HG03432 (cell line): ENCODE data around the gene MEF2A.
A peak's percentile ranks its signal among the peaks of the same experiment; 100 is the strongest.

Experiments used
- ATAC-seq: cut with Tn5 transposase; IDR thresholded peaks from one replicate; pipeline ENCODE4 v1.9.1; 2021; ENCODE audit warnings: mild to moderate bottlenecking, moderate library complexity; ENCODE audit not compliant: unreplicated experiment

The MEF2A gene

DNA sequence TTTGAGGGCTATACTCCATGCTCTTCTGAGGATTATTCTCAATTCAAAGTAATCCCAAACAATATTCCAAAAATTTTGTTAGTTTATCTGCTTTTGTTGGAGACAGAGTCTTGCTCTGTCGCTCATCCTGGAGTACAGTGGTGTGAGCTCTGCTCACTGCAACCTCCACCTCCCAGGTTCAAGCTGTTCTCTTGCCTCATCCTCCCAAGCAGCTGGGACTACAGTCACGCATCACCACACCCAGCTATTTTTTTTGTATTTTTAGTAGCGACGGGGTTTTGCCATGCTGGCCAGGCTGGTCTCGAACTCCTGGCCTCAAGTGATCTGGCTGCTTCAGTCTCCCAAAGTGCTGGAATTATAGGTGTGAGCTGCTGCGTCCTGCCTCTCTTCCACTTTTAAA lies 39.1 kb downstream of the MEF2A start:
- no peak for ATAC-seq

DNA sequence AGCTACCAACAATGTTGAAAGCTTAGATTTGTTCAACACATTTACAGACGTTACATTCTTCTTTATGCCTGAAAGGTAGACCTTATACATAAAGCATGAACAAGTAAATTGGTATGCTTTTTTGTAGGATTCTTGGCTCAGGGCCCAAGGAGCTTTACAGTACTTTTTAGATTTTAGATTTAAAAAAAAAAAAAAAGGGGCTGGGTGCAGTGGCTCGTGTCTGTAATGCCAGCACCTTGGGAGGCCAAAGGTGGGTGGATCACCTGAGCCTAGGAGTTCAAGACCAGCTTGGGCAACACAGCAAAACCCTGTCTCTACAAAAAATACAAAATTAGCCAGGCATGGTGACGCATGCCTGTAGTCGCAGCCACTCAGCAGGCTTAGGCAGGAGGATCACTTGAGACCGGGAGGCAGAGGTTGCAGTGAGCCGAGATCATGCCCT lies 39.7 kb downstream of the MEF2A start:
- ATAC-seq: no peak

- no peak for ATAC-seq
These were observed 40.2 kb downstream of the MEF2A start for GRCh38 chr15:99605990-99606389.

- no peak for ATAC-seq
These were observed 40.9 kb downstream of the MEF2A start for GRCh38 chr15:99606646-99607045.

DNA sequence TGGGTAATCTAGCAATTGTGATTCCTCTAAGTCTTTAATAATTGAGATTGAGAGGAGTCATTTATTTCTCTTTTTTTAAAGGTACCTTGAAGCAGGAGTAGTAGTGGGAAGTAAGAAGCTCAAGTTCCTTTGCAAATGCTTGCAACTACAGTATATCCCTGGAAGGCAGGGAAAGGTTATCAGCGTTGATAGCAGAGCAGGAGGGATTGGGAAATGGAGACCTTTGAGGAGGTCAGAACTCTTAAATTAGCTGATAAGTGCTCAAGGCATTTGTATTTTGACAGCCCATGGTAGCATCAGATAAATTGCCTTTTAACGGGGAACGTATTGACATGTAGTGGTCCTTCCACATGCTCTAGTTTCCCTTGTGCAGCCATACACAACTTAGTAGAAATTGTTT lies 47.7 kb downstream of the MEF2A start:
- no peak for ATAC-seq

GRCh38 chr15:99613887-99614647 lies 48.3 kb downstream of the MEF2A start:
- ATAC-seq: no peak

GRCh38 chr15:99614749-99615288 lies 49.0 kb downstream of the MEF2A start:
- peak; percentile 47 for ATAC-seq

- no peak for ATAC-seq
These were observed 49.7 kb downstream of the MEF2A start for GRCh38 chr15:99615460-99615859.

- ATAC-seq: no peak
These were observed 50.3 kb downstream of the MEF2A start for GRCh38 chr15:99616129-99616528.

- no peak for ATAC-seq
These were observed 51.1 kb downstream of the MEF2A start for GRCh38 chr15:99616773-99617342.

- ATAC-seq: no peak
These were observed 53.2 kb downstream of the MEF2A start for GRCh38 chr15:99618941-99619411.

DNA sequence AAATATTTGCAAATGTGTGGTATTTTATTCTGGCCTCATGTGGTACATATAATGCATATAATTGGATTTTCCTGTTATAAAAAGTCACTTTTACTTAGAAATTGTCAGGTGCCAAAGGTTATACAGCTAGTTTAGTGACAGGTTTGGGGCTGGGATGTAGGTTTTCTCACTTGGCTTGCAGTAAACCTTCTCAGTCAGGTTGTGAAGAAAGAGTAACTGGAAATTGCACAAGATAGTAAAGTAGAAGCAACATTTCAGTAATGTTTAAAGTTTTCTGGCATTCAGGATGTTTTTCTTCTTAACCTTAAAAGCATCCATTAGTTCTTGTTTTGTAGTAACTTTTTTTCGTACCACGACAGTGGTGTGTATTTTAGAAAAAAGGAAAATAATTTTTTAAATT lies 53.9 kb downstream of the MEF2A start:
- ATAC-seq: no peak

DNA sequence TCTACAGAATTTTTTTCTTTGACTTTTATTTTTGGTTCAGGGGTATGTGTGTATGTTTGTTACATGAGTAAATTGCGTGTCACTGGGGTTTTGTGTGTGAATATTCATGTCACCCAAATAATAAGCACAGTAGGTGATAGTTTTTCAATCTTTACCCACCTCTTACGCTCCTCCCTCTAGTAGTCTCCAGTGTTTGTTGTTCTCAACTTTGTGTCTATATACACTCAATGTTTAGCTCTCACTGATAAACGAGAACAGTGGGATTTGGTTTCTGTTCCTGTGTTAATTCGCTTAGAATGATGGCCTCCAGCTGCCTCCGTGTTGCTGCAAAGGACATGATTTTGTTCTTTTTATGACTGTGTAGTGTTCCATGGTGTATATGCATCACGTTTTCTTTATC lies 54.4 kb downstream of the MEF2A start:
- no peak for ATAC-seq

DNA sequence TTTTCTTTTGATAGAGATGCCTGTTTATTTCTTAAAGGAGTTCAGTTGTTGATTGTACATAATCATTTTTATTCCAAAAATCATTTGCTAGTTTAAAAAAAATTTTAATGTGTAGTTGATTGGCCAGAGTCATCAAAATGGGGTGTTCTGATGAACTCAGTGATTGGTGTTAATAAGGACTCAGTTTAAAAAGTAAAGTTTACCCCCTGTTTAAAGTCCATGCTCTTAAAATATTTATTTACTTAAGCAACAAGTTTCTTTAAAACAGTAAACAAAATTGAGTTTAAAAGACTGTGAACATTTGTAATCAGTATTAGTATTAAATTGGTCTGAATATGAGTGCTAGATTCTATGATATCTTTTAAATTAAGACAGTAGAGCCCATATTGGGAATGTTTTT lies 56.0 kb downstream of the MEF2A start:
- ATAC-seq: no peak

DNA sequence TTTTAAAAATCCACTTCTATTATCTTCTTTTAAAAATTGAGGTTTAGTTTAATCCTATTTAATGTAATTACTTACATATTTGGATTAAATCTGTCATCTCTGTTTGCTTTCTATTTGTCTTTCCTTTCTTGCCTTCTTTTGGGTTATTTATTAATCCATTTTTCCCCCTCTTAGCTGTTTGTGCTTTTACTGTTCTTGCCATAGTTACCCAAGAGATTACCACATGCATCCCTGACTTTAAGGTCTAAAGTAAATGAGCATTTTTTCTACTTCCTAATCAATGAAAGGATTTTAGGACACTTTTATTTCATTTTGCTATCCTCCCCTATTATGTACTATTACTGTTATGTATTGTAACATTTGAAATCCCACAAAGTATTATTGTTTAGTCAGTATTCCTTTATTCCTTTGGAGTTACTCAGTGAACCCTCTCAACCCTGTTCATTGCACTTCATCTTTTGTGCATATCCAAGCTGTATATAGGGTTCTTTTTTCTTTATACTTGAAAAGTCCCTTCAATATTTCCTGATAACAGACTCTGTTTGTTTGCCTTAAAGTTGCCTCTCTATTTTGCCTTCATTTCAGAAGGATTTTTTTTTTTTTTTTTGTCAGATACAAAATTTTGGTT lies 62.7 kb downstream of the MEF2A start:
- no peak for ATAC-seq

DNA sequence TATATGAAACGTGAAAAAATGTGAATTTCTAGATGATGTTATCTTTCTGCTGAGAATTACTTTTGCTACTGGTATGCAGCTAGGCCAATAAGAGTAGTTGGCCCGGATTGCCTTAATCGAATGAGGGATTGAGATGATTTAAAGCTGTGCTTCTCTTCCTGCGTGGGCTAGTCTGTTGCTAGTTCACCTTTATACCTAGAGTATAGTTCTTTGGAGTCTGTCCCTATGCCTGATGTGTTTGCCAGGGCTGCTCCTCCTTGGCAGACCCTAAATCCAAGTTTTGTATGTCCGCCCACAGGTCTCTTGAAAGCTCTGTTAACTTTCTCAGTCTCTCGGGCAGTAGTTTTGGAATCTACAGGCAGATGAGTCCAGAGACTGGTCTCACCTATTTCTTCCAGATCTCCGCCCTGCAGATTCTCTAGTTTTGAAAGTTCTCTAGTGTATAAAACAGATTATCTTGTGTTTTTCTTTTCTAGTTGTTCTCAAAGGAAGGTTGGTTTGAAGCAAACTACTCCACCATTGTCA lies 64.9 kb downstream of the MEF2A start:
- peak; percentile 21 for ATAC-seq

- peak; percentile 95 for ATAC-seq
These were observed 65.5 kb downstream of the MEF2A start for GRCh38 chr15:99631255-99631654.

DNA sequence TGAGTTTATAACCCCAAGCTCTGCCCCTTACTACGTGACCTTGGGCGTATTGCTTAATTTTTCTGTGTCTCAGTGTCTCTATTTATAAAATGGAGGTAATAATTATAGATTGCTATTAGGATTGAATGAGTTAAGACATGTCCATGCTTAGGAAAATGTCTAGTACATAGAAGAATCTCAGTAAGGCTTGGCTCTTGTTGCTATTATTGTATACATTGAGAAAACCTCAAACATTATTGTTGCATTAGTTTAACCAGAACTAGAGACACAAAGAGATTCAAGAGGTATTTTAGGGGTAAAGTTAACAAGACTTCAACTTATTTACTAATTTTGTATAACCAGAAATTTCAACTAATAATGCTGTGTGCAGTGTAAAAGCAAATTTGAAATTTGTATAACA lies 66.7 kb downstream of the MEF2A start:
- ATAC-seq: no peak

DNA sequence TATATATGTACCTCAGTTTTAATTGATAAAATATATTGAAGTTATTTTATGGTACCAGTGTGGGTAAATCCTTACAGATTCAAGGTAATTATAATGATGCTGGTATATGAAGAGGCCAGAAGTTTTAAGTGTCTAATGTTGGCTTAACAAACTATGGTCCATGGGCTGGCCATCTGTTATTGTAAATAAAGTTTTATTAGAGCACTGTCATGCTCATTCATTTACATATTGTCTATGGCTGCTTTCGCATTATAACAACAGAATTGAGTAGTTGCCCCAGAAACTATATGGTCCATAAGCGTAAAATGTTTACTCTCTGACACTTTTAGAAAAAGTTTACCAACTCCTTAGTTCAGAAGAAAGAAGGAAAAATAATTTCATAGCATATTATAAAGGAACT lies 67.9 kb downstream of the MEF2A start:
- no peak for ATAC-seq

- no peak for ATAC-seq
These were observed 68.8 kb downstream of the MEF2A start for GRCh38 chr15:99634576-99634975.

DNA sequence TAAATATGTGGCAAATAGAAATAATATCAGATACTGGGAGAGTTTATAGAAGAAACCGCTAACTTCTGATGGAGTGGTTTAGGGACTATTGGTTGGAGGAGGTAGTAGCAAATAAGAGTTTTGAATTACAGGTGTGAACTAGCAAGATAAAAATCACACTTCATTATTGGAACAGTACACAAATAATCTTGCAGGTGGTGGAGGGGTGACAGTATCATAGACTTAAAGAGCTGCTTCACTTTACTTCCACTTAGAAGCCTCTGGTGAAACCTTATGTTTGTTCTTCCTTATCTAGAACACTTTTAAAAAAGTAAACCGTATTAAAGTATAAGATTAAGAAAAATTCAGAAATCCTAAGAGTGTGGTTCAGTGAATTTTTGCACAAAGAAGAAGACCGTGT lies 69.4 kb downstream of the MEF2A start:
- no peak for ATAC-seq

GRCh38 chr15:99635794-99636193 lies 70.0 kb downstream of the MEF2A start:
- peak; percentile 73 for ATAC-seq
